HepG2 (cell line): Measurements from ENCODE around the gene CKMT2. TPM values are rescaled to one million over a fixed set of nuclear protein-coding genes. Genes with fewer than 3 reads are reported as not detected.

Source experiments
- ATAC-seq: fragments of 200-7000 bp; cut with Tn5 transposase; 3 replicates; pipeline ENCODE4 v1.9.1; 2020; ENCODE audit warnings: mild to moderate bottlenecking, moderate library complexity
- BruUV-seq: library from RNA; stranded (reverse); fragments of 400-500 nt; replicated peaks from 2 replicates; lab custom pipeline; 2021; lab: Mats Ljungman, UMichigan
- CTCF ChIA-PET: fragments of 300-600 bp; formaldehyde crosslinking; extraction: SDS; loops from one replicate; lab custom pipeline; 2021; ENCODE audit warnings: low total read pairs, inconsistent platforms, low intra/inter-chr PET ratio; lab: Yijun Ruan, JAX
- POLR2A ChIA-PET: fragments of 350-600 bp; sonication (Branson Sonifier 250); formaldehyde crosslinking; loops from one replicate; lab custom pipeline; 2020; ENCODE audit warnings: antibody characterized with exemption, inconsistent platforms; lab: Yijun Ruan, JAX
- DNase-seq: peaks from one replicate; pipeline ENCODE4 v3.0.0-alpha.2; 2015; ENCODE audit warnings: low spot score
- FAIRE-seq: peaks from 3 replicates; lab custom pipeline; 2011; peaks lifted over from hg19 to GRCh38; lab: Jason Lieb, UNC
- H2AFZ ChIP-seq: one replicate; pipeline ENCODE4 v1.6.1; 2011; ENCODE audit warnings: low read length, inconsistent platforms
- H3K27ac ChIP-seq: fragments of 300-600 bp; 3 replicates; pipeline ENCODE4 v1.8.0; 2011; ENCODE audit warnings: mixed run types, mild to moderate bottlenecking, mixed read lengths, low read length, inconsistent platforms; ENCODE audit not compliant: insufficient read depth; ENCODE audit errors: extremely low read length
- H3K27me3 ChIP-seq, 2 experiments: fragments of 200-600 bp in 1 of 2; 2 replicates in 1 of 2; 3 replicates in 1 of 2; pipeline versions ENCODE4 v1.6.0 to v1.8.0; 2011; ENCODE audit warnings: low read length in 2 of 2, mild to moderate bottlenecking in 2 of 2, moderate library complexity in 2 of 2, inconsistent platforms in 1 of 2; ENCODE audit not compliant: insufficient read depth in 2 of 2, control insufficient read depth in 1 of 2
- H3K36me3 ChIP-seq, 2 experiments: fragments of 200-600 bp in 1 of 2; replicated peaks in 1 of 2; 2 replicates in 1 of 2; 3 replicates in 1 of 2; pipeline versions ENCODE4 v1.5.1 to v1.8.0; 2011; ENCODE audit warnings: low read length in 2 of 2, inconsistent platforms in 1 of 2; ENCODE audit not compliant: insufficient read depth in 2 of 2, control insufficient read depth in 1 of 2
- H3K4me1 ChIP-seq: 2 replicates; pipeline ENCODE4 v1.5.1; 2012; ENCODE audit warnings: low read length, inconsistent platforms; ENCODE audit not compliant: insufficient read depth
- H3K4me2 ChIP-seq: 2 replicates; pipeline ENCODE4 v1.6.0; 2011; ENCODE audit warnings: low read depth, low read length, inconsistent platforms
- H3K4me3 ChIP-seq, 3 experiments: fragments of 200-600 bp in 1 of 3; sonication (generic), shearing (Covaris generic) in 1 of 3; replicated peaks in 1 of 3; 2 replicates each; pipeline ENCODE4 v1.5.1; 2011 to 2016; ENCODE audit warnings: low read length in 3 of 3, inconsistent platforms in 2 of 3, low read depth in 2 of 3, mild to moderate bottlenecking in 2 of 3, control low read depth in 1 of 3, mixed read lengths in 1 of 3; ENCODE audit not compliant: insufficient read depth in 1 of 3
- H3K79me2 ChIP-seq: one replicate; pipeline ENCODE4 v1.6.1; 2011; ENCODE audit warnings: low read length, inconsistent platforms; ENCODE audit not compliant: insufficient read depth
- H3K9ac ChIP-seq: 2 replicates; pipeline ENCODE4 v1.6.0; 2011; ENCODE audit warnings: mild to moderate bottlenecking, low read depth, low read length, inconsistent platforms; ENCODE audit not compliant: insufficient read depth
- H3K9me3 ChIP-seq: 2 replicates; pipeline ENCODE4 v1.5.1; 2012; ENCODE audit warnings: mild to moderate bottlenecking, low read length
- H4K20me1 ChIP-seq: 2 replicates; pipeline ENCODE4 v1.6.0; 2011; ENCODE audit warnings: inconsistent platforms, mild to moderate bottlenecking, low read length, moderate library complexity; ENCODE audit not compliant: insufficient read depth
- FOSL1 ChIP-seq: sonication (generic); formaldehyde crosslinking; IDR thresholded peaks from 2 replicates; pipeline ENCODE4 v1.9.0; 2021; ENCODE audit warnings: missing genetic modification reagents, borderline replicate concordance
- IKZF1 ChIP-seq: fragments of 450-650 bp; IDR thresholded peaks from 2 replicates; pipeline ENCODE4 v1.7.1; 2016
- MXI1 ChIP-seq: IDR thresholded peaks from 3 replicates; pipeline ENCODE4 v1.6.1; 2012; ENCODE audit warnings: low read depth, low read length, inconsistent platforms, borderline replicate concordance
- TBX2 ChIP-seq: sonication (generic); formaldehyde crosslinking; IDR thresholded peaks from 2 replicates; pipeline ENCODE4 v1.5.0; 2020; ENCODE audit warnings: missing genetic modification reagents, mild to moderate bottlenecking, borderline replicate concordance
- ZNF550 ChIP-seq: sonication (generic); formaldehyde crosslinking; IDR thresholded peaks from 2 replicates; pipeline ENCODE4 v1.4.0; 2020; ENCODE audit warnings: mild to moderate bottlenecking, missing genetic modification reagents, borderline replicate concordance
- WGBS: methylation state at CpG from one replicate; pipeline ENCODE4 v1.1.6; 2017; ENCODE audit warnings: low lambda C conversion rate; 5-methylcytosine and 5-hydroxymethylcytosine counted together
- in situ Hi-C: cut with HindIII; loops from 2 replicates; pipeline ENCODE4 v1.10.0; 2017; ENCODE audit warnings: low pct_unique_long_range_greater_than_20kb; ENCODE audit not compliant: extremely low pct_ligation_motif_present
- intact Hi-C: fragments of 100-400 bp; cut with micrococcal nuclease; formaldehyde crosslinking; loops from one replicate; pipeline ENCODE4 v1.10.0; 2022; ENCODE audit not compliant: unreplicated experiment
- polyA plus RNA-seq, 8 experiments: library from polyadenylated mRNA; depleted of rRNA in 3 of 8; stranded (reverse) in 7 of 8; unstranded in 1 of 8; fragments of >200 nt; fragmentation: Illumina TruSeq in 4 of 8; extraction: Trizol in 4 of 8; gene quantifications; 2 replicates each; pipeline versions ENCODE4 v1.2.1 to v1.2.3, GENCODE V29; 2011 to 2016; ENCODE audit warnings: low read depth in 4 of 8, missing spikeins in 1 of 8, mixed read lengths in 1 of 8; ENCODE audit not compliant: insufficient read depth in 1 of 8
- total RNA-seq, 5 experiments: library from RNA; depleted of rRNA; stranded (reverse); fragments of >200 nt; fragmentation: Illumina TruSeq; extraction: Trizol; gene quantifications; 2 replicates each; pipeline ENCODE4 v1.2.3, GENCODE V29; 2016; ENCODE audit warnings: low read depth in 1 of 5
- TF ChIP-seq, protein P1 (sequence below): sonication (generic); formaldehyde crosslinking; IDR thresholded peaks from 2 replicates; pipeline ENCODE4 v1.9.0; 2021; ENCODE audit warnings: mild to moderate bottlenecking, missing genetic modification reagents

Gene CKMT2
- total and polyA plus RNA-seq, 2 of the 13 experiments (the other 11 are each of a cell fraction or from before 2014, with no cell fraction given) = 1.2 to 8.8 TPM

DNA sequence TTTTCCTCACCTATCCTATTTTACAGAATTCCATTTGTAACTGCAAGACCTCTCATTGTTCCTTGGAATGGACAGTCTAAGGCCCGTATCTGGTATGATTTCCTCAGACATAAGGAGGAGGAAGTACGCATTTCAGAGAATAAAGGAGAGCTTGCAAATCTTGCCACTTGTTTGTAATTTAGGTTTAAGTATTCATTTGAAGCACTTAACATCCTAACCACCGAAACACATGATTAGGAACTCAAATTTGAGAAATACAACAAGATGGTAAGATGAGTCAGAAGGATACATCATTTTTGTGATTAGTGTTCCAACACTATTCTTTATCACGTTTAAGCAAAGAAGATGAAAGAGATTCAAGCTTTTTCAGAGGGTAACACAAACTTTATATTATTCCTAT lies 64.4 kb downstream of the CKMT2 start:
- ChIA-PET CTCF (no interaction called here), POLR2A (no interaction called here)
- Histone ChIP-seq H3K27me3 (no peaks in the 10 kb centered on the region; a peak in 1 of 5 replicates), H3K9ac (no peak overlapping the region), H3K4me2 (no peak overlapping the region), H3K27ac (no peak overlapping the region), H3K4me3 (no peak overlapping the region), H4K20me1 (no peaks in the 10 kb centered on the region), H3K9me3 (peaks cover 9% of the 10 kb centered on the region), H3K36me3 (no peaks in the 10 kb centered on the region), H3K4me1 (peaks cover 21% of the 10 kb centered on the region), H3K79me2 (peaks cover 35% of the 10 kb centered on the region), H2AFZ (no peak overlapping the region)
- ATAC-seq = no peak
- WGBS = 95% methylated on average over 4 of the region's 4 CpGs
- no TSS peak for BruUV-seq
- TF ChIP-seq ZNF550 (CRISPR knock-in tag) = no peak
- TF ChIP-seq, protein P1, sequence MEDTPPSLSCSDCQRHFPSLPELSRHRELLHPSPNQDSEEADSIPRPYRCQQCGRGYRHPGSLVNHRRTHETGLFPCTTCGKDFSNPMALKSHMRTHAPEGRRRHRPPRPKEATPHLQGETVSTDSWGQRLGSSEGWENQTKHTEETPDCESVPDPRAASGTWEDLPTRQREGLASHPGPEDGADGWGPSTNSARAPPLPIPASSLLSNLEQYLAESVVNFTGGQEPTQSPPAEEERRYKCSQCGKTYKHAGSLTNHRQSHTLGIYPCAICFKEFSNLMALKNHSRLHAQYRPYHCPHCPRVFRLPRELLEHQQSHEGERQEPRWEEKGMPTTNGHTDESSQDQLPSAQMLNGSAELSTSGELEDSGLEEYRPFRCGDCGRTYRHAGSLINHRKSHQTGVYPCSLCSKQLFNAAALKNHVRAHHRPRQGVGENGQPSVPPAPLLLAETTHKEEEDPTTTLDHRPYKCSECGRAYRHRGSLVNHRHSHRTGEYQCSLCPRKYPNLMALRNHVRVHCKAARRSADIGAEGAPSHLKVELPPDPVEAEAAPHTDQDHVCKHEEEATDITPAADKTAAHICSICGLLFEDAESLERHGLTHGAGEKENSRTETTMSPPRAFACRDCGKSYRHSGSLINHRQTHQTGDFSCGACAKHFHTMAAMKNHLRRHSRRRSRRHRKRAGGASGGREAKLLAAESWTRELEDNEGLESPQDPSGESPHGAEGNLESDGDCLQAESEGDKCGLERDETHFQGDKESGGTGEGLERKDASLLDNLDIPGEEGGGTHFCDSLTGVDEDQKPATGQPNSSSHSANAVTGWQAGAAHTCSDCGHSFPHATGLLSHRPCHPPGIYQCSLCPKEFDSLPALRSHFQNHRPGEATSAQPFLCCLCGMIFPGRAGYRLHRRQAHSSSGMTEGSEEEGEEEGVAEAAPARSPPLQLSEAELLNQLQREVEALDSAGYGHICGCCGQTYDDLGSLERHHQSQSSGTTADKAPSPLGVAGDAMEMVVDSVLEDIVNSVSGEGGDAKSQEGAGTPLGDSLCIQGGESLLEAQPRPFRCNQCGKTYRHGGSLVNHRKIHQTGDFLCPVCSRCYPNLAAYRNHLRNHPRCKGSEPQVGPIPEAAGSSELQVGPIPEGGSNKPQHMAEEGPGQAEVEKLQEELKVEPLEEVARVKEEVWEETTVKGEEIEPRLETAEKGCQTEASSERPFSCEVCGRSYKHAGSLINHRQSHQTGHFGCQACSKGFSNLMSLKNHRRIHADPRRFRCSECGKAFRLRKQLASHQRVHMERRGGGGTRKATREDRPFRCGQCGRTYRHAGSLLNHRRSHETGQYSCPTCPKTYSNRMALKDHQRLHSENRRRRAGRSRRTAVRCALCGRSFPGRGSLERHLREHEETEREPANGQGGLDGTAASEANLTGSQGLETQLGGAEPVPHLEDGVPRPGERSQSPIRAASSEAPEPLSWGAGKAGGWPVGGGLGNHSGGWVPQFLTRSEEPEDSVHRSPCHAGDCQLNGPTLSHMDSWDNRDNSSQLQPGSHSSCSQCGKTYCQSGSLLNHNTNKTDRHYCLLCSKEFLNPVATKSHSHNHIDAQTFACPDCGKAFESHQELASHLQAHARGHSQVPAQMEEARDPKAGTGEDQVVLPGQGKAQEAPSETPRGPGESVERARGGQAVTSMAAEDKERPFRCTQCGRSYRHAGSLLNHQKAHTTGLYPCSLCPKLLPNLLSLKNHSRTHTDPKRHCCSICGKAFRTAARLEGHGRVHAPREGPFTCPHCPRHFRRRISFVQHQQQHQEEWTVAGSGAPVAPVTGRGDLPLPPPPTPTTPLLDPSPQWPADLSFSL (CRISPR knock-in tag) = no peak
- no peak for TF ChIP-seq MXI1
- TF ChIP-seq TBX2 (CRISPR knock-in tag) = no peak
- TF ChIP-seq IKZF1 = no peak
- TF ChIP-seq FOSL1 = no peak
- FAIRE-seq = no peak
- in situ Hi-C loops (no loop called here), intact Hi-C loops (no loop called here)
- DNase-seq = no peak
